ENCODE data around the gene TMEM42. TPM values are rescaled to one million over a fixed set of nuclear protein-coding genes. Genes with fewer than 3 reads are reported as not detected.

TMEM42 gene
- total RNA-seq, 1 experiment from 2014 or later: 4.4 TPM

- DNase-seq (ENCODE audit: low read depth): no peak
Observed at GRCh38 chr3:44870375-44871061, 8.8 kb downstream of the TMEM42 start.

- no peak for DNase-seq (ENCODE audit: low read depth)
Observed at GRCh38 chr3:44874308-44874707, 12.6 kb downstream of the TMEM42 start, which contains the start of gene TGM4. TGM4 (plus strand) TSS chr3:44874608; CDS start chr3:44874679, 71 bp downstream.

GRCh38 chr3:44875596-44875995, 13.9 kb downstream of the TMEM42 start:
- no peak for DNase-seq (ENCODE audit: low read depth)

- no peak for DNase-seq (ENCODE audit: low read depth)
Observed at GRCh38 chr3:44877333-44877732, 15.6 kb downstream of the TMEM42 start.

GRCh38 chr3:44880284-44880683, 18.6 kb downstream of the TMEM42 start:
- no peak for DNase-seq (ENCODE audit: low read depth)

GRCh38 chr3:44883213-44883955, 21.7 kb downstream of the TMEM42 start:
- no peak for DNase-seq (ENCODE audit: low read depth)

- DNase-seq (ENCODE audit: low read depth): peak; percentile 98
Observed at GRCh38 chr3:44883999-44884431, 22.3 kb downstream of the TMEM42 start.

- peak; percentile 98 for DNase-seq (ENCODE audit: low read depth)
Observed at GRCh38 chr3:44885618-44886017, 23.9 kb downstream of the TMEM42 start.

- DNase-seq (ENCODE audit: low read depth): no peak
Observed at GRCh38 chr3:44886561-44886960, 24.8 kb downstream of the TMEM42 start.

GRCh38 chr3:44887101-44887500, 25.4 kb downstream of the TMEM42 start:
- DNase-seq (ENCODE audit: low read depth): no peak

- no peak for DNase-seq (ENCODE audit: low read depth)
Observed at GRCh38 chr3:44890258-44890657, 28.5 kb downstream of the TMEM42 start.

- DNase-seq (ENCODE audit: low read depth): no peak
Observed at GRCh38 chr3:44890852-44891251, 29.1 kb downstream of the TMEM42 start.

GRCh38 chr3:44892689-44893088, 31.0 kb downstream of the TMEM42 start:
- peak; percentile 47 for DNase-seq (ENCODE audit: low read depth)

GRCh38 chr3:44893097-44893496, 31.4 kb downstream of the TMEM42 start:
- DNase-seq (ENCODE audit: low read depth): peak; percentile 86

- DNase-seq (ENCODE audit: low read depth): no peak
Observed at GRCh38 chr3:44894485-44894884, 32.8 kb downstream of the TMEM42 start.

- no peak for DNase-seq (ENCODE audit: low read depth)
Observed at GRCh38 chr3:44896440-44896839, 34.7 kb downstream of the TMEM42 start.

- no peak for DNase-seq (ENCODE audit: low read depth)
Observed at GRCh38 chr3:44899683-44900367, 38.1 kb downstream of the TMEM42 start.

- DNase-seq (ENCODE audit: low read depth): no peak
Observed at GRCh38 chr3:44902628-44903027, 40.9 kb downstream of the TMEM42 start.

GRCh38 chr3:44903314-44903713, 41.6 kb downstream of the TMEM42 start:
- DNase-seq (ENCODE audit: low read depth): no peak

- DNase-seq (ENCODE audit: low read depth): no peak
Observed at GRCh38 chr3:44903751-44904150, 42.0 kb downstream of the TMEM42 start.

- no peak for DNase-seq (ENCODE audit: low read depth)
Observed at GRCh38 chr3:44905446-44906157, 43.9 kb downstream of the TMEM42 start.
